A549 (cell line): ENCODE data around the gene NDNF. TPM values are rescaled to one million over a fixed set of nuclear protein-coding genes. Genes with fewer than 3 reads are reported as not detected.

Experiments
- ATAC-seq, 2 experiments: fragments of 200-7000 bp in 1 of 2; fragments of >200 bp in 1 of 2; cut with Nextera tagmentation in 1 of 2; cut with Tn5 transposase in 1 of 2; 3 replicates each; pipeline versions ENCODE4 v1.8.0 to v1.9.1; 2018 to 2020; ENCODE audit warnings: mild to moderate bottlenecking in 1 of 2, moderate library complexity in 1 of 2
- CTCF ChIA-PET: fragments of 300-600 bp; sonication (Branson Sonifier 250); formaldehyde crosslinking; extraction: SDS; loops from one replicate; lab custom pipeline; 2021; ENCODE audit warnings: antibody characterized with exemption, inconsistent platforms; lab: Yijun Ruan, JAX
- POLR2A ChIA-PET: fragments of 350-600 bp; formaldehyde crosslinking; extraction: SDS; loops from one replicate; lab custom pipeline; 2021; ENCODE audit warnings: antibody characterized with exemption, inconsistent platforms; lab: Yijun Ruan, JAX
- DNase-seq, 2 experiments: peaks; one replicate each; pipeline versions ENCODE4 v3.0.0 to v3.0.0-alpha.2; 2011 to 2016; ENCODE audit warnings: low read depth in 1 of 2, low spot score in 1 of 2
- FAIRE-seq: peaks from 2 replicates; lab custom pipeline; 2011; peaks lifted over from hg19 to GRCh38; lab: Jason Lieb, UNC
- H3K27ac ChIP-seq, 2 experiments: fragments of >200 bp; sonication (Bioruptor Twin); formaldehyde crosslinking; 3 replicates each; pipeline ENCODE4 v1.5.1; 2016 to 2017
- H3K4me1 ChIP-seq: fragments of >200 bp; sonication (Bioruptor Twin); formaldehyde crosslinking; 3 replicates; pipeline ENCODE4 v1.6.1; 2016
- H3K4me2 ChIP-seq: fragments of >200 bp; sonication (Bioruptor Twin); formaldehyde crosslinking; 3 replicates; pipeline ENCODE4 v1.6.1; 2016
- H3K4me3 ChIP-seq: fragments of >200 bp; sonication (Bioruptor Twin); formaldehyde crosslinking; 3 replicates; pipeline ENCODE4 v1.5.1; 2016
- H3K9me3 ChIP-seq: fragments of >200 bp; sonication (Bioruptor Twin); formaldehyde crosslinking; 3 replicates; pipeline ENCODE4 v1.6.1; 2016
- BHLHE40 ChIP-seq: IDR thresholded peaks from 2 replicates; pipeline ENCODE4 v1.6.1; 2012; ENCODE audit warnings: low read depth, low read length, inconsistent platforms
- CBX8 ChIP-seq: fragments of 200-600 bp; sonication (generic); IDR thresholded peaks from 2 replicates; pipeline ENCODE4 v1.6.1; 2016
- CEBPB ChIP-seq, 2 experiments: fragments of >200 bp in 1 of 2; sonication (Bioruptor Twin) in 1 of 2; formaldehyde crosslinking in 1 of 2; IDR thresholded peaks; 2 replicates each; pipeline ENCODE4 v1.6.1; 2012 to 2016
- CHD2 ChIP-seq: fragments of 150-350 bp; IDR thresholded peaks from 2 replicates; pipeline ENCODE4 v1.6.1; 2014; ENCODE audit warnings: low read length; ENCODE audit not compliant: partially characterized antibody
- EHMT2 ChIP-seq: fragments of 200-600 bp; sonication (generic); IDR thresholded peaks from 2 replicates; pipeline ENCODE4 v1.6.1; 2016; ENCODE audit warnings: antibody characterized with exemption, low read depth, mild to moderate bottlenecking, moderate library complexity
- EP300 ChIP-seq, 2 experiments: fragments of >200 bp; sonication (Bioruptor Twin); formaldehyde crosslinking; IDR thresholded peaks; 2 replicates in 1 of 2; 3 replicates in 1 of 2; pipeline ENCODE4 v1.6.1; 2016 to 2017
- FOSL2 ChIP-seq, 2 experiments: fragments of 450-650 bp in 1 of 2; fragments of >200 bp in 1 of 2; sonication (Bioruptor Twin) in 1 of 2; formaldehyde crosslinking; IDR thresholded peaks; 2 replicates each; pipeline versions ENCODE4 v1.5.0 to v1.6.1; 2016 to 2020; ENCODE audit warnings: mild to moderate bottlenecking in 1 of 2, moderate library complexity in 1 of 2
- GATA3 ChIP-seq: IDR thresholded peaks from 2 replicates; pipeline ENCODE4 v1.6.1; 2012; ENCODE audit warnings: borderline replicate concordance
- HMGXB4 ChIP-seq: fragments of 250-450 bp; sonication (Bioruptor Pico); IDR thresholded peaks from 2 replicates; pipeline ENCODE4 v1.5.0; 2021; ENCODE audit warnings: mild to moderate bottlenecking, moderate library complexity, borderline replicate concordance
- JUNB ChIP-seq: fragments of >200 bp; sonication (Bioruptor Twin); formaldehyde crosslinking; IDR thresholded peaks from 2 replicates; pipeline ENCODE4 v1.6.1; 2016
- MAFK ChIP-seq: fragments of 450-650 bp; IDR thresholded peaks from 2 replicates; pipeline ENCODE4 v1.6.1; 2014; ENCODE audit not compliant: partially characterized antibody
- MAX ChIP-seq: IDR thresholded peaks from 2 replicates; pipeline ENCODE4 v1.6.1; 2012
- MAZ ChIP-seq: fragments of 150-350 bp; IDR thresholded peaks from 2 replicates; pipeline ENCODE4 v1.6.1; 2014; ENCODE audit warnings: antibody characterized with exemption, low read depth, low read length, borderline replicate concordance
- MYC ChIP-seq: IDR thresholded peaks from 2 replicates; pipeline ENCODE4 v1.6.1; 2012; ENCODE audit warnings: mild to moderate bottlenecking, inconsistent platforms, low read length, improper control_type of control experiment, borderline replicate concordance
- NPAS2 ChIP-seq: fragments of 250-450 bp; sonication (Bioruptor Pico); IDR thresholded peaks from 2 replicates; pipeline ENCODE4 v1.8.0; 2022; ENCODE audit warnings: mild to moderate bottlenecking, moderate library complexity, borderline replicate concordance
- POLR2AphosphoS2 ChIP-seq: conservative IDR thresholded peaks from 2 replicates; pipeline ENCODE4 v1.6.1; 2012; ENCODE audit warnings: low read length, improper control_type of control experiment, inconsistent platforms
- RAD21 ChIP-seq, 2 experiments: fragments of >200 bp in 1 of 2; sonication (Bioruptor Twin) in 1 of 2; formaldehyde crosslinking in 1 of 2; IDR thresholded peaks in 1 of 2; conservative IDR thresholded peaks in 1 of 2; 2 replicates in 1 of 2; 3 replicates in 1 of 2; pipeline ENCODE4 v1.6.1; 2012 to 2018; ENCODE audit warnings: inconsistent platforms in 1 of 2
- REST ChIP-seq: fragments of 200-600 bp; sonication (generic); IDR thresholded peaks from 2 replicates; pipeline ENCODE4 v1.6.1; 2016; ENCODE audit warnings: antibody characterized with exemption, mild to moderate bottlenecking, moderate library complexity
- SREBF2 ChIP-seq: fragments of 450-650 bp; IDR thresholded peaks from 2 replicates; pipeline ENCODE4 v1.6.1; 2014; ENCODE audit warnings: mild to moderate bottlenecking, moderate library complexity
- TP53 ChIP-seq: fragments of 250-450 bp; sonication (Bioruptor Pico); IDR thresholded peaks from 2 replicates; pipeline ENCODE4 v1.5.0; 2021; ENCODE audit warnings: mild to moderate bottlenecking, moderate library complexity
- USF2 ChIP-seq: fragments of 450-650 bp; IDR thresholded peaks from 2 replicates; pipeline ENCODE4 v1.6.1; 2014; ENCODE audit warnings: antibody characterized with exemption
- ZC3H11A ChIP-seq: fragments of 450-650 bp; IDR thresholded peaks from 2 replicates; pipeline ENCODE4 v1.6.1; 2014; ENCODE audit warnings: antibody characterized with exemption, mild to moderate bottlenecking
- ZSCAN20 ChIP-seq: fragments of 250-450 bp; sonication (Bioruptor Pico); IDR thresholded peaks from 2 replicates; pipeline ENCODE4 v1.8.0; 2022; ENCODE audit warnings: mild to moderate bottlenecking, moderate library complexity
- WGBS: methylation state at CpG from one replicate; pipeline ENCODE4 v1.1.6; 2017; ENCODE audit errors: missing lambda C conversion rate; 5-methylcytosine and 5-hydroxymethylcytosine counted together
- polyA plus RNA-seq, 4 experiments: library from polyadenylated mRNA; depleted of rRNA in 3 of 4; stranded (reverse); fragments of >200 nt; fragmentation: RNase III in 1 of 4; extraction: RNeasy Plus Mini Kit Qiagen cat#74134 plus additional on column Dnase treatment in 1 of 4; gene quantifications; 2 replicates in 3 of 4; 3 replicates in 1 of 4; pipeline ENCODE4 v1.2.3, GENCODE V29; 2011 to 2017

The NDNF gene
- polyA plus RNA-seq, 2 of the 4 experiments (the other 2 are of a cell fraction) = not detected

GRCh38 chr4:121041307-121042090 lies 30.8 kb downstream of the NDNF start:
- CTCF ChIA-PET = no interaction called here
- TF ChIP-seq BHLHE40 (no peak), MAZ (no peak), RAD21 (conservative IDR thresholded peaks at IDR 0.05 in 1 of 2, IDR thresholded peaks at IDR 0.05 in 1 of 2) (no peak), MAX (no peak)
- 13% methylated on average over 8 of the region's 8 CpGs for WGBS
- no peak overlapping the region for H3K4me2 ChIP-seq
- H3K4me1 ChIP-seq = no peaks in the 10 kb centered on the region
- H3K27ac ChIP-seq = no peak overlapping the region
- H3K9me3 ChIP-seq = no peaks in the 10 kb centered on the region
- ATAC-seq (no peak), DNase-seq (no peak), FAIRE-seq (no peak)
- POLR2A ChIA-PET = no interaction called here
- no peak overlapping the region for H3K4me3 ChIP-seq

GRCh38 chr4:121034017-121034416 lies 38.3 kb downstream of the NDNF start:
- no peak for FAIRE-seq
- ChIA-PET POLR2A (no interaction called here), CTCF (no interaction called here)
- 11% methylated on average over 3 of the region's 3 CpGs for WGBS
- Histone ChIP-seq H3K27ac (no peak overlapping the region), H3K4me1 (no peaks in the 10 kb centered on the region), H3K4me2 (no peak overlapping the region), H3K9me3 (no peaks in the 10 kb centered on the region), H3K4me3 (no peak overlapping the region)
- no peak for DNase-seq
- no peak for TF ChIP-seq CHD2
- no peak for TF ChIP-seq CEBPB (IDR thresholded peaks at IDR 0.05)
- TF ChIP-seq MAFK = no peak
- no peak for TF ChIP-seq NPAS2 (CRISPR knock-in tag)
- TF ChIP-seq FOSL2 (IDR thresholded peaks at IDR 0.05) = no peak
- no peak for TF ChIP-seq FOSL2 (CRISPR knock-in tag; IDR thresholded peaks at IDR 0.05)
- no peak for TF ChIP-seq JUNB
- no peak for TF ChIP-seq TP53 (CRISPR knock-in tag)
- TF ChIP-seq ZSCAN20 (CRISPR knock-in tag) = no peak
- TF ChIP-seq ZC3H11A = no peak
- no peak for TF ChIP-seq EP300 (IDR thresholded peaks at IDR 0.05)
- no peak for ATAC-seq

- DNase-seq = no peak
- ChIA-PET CTCF (no interaction called here), POLR2A (no interaction called here)
- TF ChIP-seq USF2 = no peak
- no peak for TF ChIP-seq SREBF2
- TF ChIP-seq CBX8 = no peak
- no peak for TF ChIP-seq POLR2AphosphoS2
- no peak for TF ChIP-seq MYC
- no peak for TF ChIP-seq EHMT2
- TF ChIP-seq HMGXB4 (CRISPR knock-in tag) = no peak
- TF ChIP-seq REST = no peak
- TF ChIP-seq GATA3 = no peak
- H3K4me1 ChIP-seq = no peaks in the 10 kb centered on the region
- H3K4me2 ChIP-seq = no peak overlapping the region
- H3K4me3 ChIP-seq = no peak overlapping the region
- WGBS = 53% methylated on average over 2 of the region's 2 CpGs
- H3K9me3 ChIP-seq = no peaks in the 10 kb centered on the region
- no peak for FAIRE-seq
- no peak for ATAC-seq
- H3K27ac ChIP-seq = no peak overlapping the region
These were observed 41.6 kb downstream of the NDNF start for GRCh38 chr4:121030711-121031110.
